AG09309 (cell line): Measurements from ENCODE around the gene PLXNA4.

ENCODE experiments used
- DNase-seq: peaks from one replicate; pipeline ENCODE4 v3.0.0-alpha.2; 2010; ENCODE audit warnings: low read depth
- H3K4me3 ChIP-seq: 2 replicates; pipeline ENCODE4 v1.5.1; 2011; ENCODE audit warnings: mild to moderate bottlenecking, low read depth, low read length, moderate library complexity; ENCODE audit not compliant: control insufficient read depth
- TF ChIP-seq, protein P1 (sequence below): IDR thresholded peaks from 2 replicates; pipeline ENCODE4 v1.5.1; 2011; ENCODE audit warnings: mild to moderate bottlenecking, low read depth, low read length, inconsistent platforms; ENCODE audit not compliant: insufficient read depth, control insufficient read depth; ENCODE audit errors: missing control alignments

PLXNA4 gene

DNA sequence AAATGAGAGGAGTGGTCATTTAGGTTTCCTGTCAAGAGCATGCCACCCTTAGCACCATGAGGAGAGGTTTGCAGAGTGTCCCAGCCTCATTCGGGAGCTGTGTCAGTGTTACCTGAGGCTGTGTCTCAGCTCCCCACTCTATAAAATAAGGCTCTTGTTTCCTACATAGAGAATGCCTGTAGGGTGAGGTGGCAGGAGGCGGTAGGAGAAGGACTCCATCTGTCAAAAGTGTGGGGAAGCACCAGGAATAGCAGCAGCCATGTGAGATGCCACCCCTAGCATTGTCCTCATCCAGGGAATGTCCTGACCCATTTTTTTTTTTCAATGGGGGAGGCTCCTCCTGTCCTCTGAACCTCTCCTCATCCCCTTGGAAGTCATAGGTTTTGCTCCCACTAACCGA lies 451.2 kb downstream of the PLXNA4 start:
- TF ChIP-seq, protein P1, sequence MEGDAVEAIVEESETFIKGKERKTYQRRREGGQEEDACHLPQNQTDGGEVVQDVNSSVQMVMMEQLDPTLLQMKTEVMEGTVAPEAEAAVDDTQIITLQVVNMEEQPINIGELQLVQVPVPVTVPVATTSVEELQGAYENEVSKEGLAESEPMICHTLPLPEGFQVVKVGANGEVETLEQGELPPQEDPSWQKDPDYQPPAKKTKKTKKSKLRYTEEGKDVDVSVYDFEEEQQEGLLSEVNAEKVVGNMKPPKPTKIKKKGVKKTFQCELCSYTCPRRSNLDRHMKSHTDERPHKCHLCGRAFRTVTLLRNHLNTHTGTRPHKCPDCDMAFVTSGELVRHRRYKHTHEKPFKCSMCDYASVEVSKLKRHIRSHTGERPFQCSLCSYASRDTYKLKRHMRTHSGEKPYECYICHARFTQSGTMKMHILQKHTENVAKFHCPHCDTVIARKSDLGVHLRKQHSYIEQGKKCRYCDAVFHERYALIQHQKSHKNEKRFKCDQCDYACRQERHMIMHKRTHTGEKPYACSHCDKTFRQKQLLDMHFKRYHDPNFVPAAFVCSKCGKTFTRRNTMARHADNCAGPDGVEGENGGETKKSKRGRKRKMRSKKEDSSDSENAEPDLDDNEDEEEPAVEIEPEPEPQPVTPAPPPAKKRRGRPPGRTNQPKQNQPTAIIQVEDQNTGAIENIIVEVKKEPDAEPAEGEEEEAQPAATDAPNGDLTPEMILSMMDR: no peak
- no peak overlapping the region for H3K4me3 ChIP-seq
- DNase-seq: no peak

DNA sequence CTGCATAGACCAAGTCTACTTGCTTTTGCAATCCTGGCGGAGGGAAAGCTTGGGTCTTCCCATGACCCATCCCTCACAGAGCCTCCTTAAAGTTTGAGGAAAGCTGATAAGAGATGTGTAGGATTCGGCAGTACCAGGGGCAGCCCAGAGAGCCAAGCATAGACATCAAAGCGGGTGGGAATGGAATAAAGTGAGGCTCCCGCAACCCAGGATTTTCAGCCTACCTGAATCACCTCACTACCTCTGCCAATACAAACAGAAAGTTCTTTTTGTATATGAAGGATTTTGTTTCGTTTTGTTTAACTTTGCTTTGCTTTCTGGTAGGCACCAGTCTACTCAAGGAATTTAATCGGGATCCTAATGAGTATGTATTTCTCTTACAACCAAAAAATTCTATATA lies 451.7 kb downstream of the PLXNA4 start:
- no peak for DNase-seq
- TF ChIP-seq, protein P1: no peak
- H3K4me3 ChIP-seq: no peak overlapping the region

DNA sequence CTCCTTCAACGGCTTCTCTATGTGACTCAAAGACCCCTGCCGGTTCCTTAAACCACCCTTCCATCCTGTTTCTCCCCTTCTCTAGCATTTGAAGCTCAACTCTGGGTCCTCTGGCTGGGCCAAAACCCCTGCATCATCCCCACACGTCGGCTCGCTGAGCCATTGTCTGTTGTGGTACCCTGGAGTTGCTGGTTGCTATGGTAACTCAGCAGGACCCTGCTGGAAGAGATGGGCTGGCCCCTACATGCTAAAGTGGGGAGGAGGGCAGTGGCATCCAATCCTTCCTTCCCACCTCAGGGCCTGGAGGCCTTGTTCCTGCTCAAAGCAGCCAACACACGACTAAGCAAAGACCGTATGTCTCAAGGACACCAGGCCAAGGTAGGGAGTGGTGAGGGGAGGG lies 452.5 kb downstream of the PLXNA4 start:
- TF ChIP-seq, protein P1: no peak
- H3K4me3 ChIP-seq: no peak overlapping the region

DNA sequence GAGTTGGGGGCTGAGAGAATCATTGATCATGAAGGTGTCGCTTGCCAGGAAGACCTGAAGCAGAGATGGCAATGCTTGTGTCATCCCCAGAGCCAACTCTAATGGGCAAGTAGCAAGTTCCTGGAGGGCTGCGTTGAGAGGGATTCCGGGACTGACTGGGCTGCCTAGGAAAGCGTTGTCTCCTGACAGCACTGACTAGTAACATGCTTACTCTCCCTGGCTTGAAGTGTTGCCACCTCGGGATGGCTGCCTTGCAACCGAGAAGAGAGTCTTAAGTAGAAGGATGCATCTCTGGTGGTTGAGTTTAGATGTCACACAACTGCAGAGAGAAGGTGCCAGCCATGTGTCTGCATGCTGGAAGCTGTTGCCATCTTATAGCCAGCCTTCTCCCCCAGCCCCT lies 453.4 kb downstream of the PLXNA4 start:
- TF ChIP-seq, protein P1: no peak
- no peak for DNase-seq

More for the DNA sequence above, 452.5 kb downstream of the PLXNA4 start:
- no peak for DNase-seq

DNA sequence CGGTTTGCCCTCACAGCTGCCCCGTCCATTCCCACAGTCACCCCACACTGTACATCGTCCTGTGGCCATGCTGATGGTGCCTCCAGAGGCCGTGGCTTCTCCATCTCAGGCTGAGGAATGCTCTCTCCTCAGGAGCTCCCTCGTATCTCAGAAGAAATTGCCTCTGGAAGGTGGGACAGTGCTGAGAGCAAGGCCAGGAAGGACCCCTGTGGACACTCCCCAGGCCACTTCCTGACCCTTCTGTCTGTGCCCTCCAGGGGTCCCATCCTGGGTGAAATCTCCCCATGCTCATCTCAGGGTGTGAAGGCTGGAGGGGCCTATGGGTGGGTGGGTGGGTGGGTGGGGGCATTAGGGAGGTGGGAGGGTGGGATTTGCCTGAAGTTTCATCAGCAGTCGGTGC lies 454.3 kb downstream of the PLXNA4 start:
- TF ChIP-seq, protein P1: no peak
- H3K4me3 ChIP-seq: no peak overlapping the region
- DNase-seq: no peak

More for the DNA sequence above, 453.4 kb downstream of the PLXNA4 start:
- no peak overlapping the region for H3K4me3 ChIP-seq

DNA sequence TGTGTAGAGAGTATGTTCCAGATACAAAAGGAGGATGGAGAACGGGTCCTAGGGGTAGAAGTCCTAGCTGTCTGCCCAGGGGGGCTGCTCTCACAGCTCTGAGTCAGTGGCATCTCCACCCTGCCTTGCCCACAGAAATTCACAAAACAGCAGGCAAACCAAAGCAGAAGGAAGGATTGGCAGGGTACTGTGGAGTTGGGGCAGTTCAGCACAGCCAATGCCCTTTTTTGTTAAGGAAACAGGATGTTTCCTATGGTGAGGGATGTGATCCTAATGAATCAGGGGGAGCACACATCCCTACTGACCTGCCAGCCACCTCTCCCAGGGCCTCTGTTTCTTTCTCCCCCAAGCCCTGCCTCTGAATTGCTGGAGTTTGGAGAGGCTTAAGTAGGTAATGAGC lies 457.6 kb downstream of the PLXNA4 start:
- DNase-seq: no peak
- H3K4me3 ChIP-seq: no peak overlapping the region
- TF ChIP-seq, protein P1: no peak

DNA sequence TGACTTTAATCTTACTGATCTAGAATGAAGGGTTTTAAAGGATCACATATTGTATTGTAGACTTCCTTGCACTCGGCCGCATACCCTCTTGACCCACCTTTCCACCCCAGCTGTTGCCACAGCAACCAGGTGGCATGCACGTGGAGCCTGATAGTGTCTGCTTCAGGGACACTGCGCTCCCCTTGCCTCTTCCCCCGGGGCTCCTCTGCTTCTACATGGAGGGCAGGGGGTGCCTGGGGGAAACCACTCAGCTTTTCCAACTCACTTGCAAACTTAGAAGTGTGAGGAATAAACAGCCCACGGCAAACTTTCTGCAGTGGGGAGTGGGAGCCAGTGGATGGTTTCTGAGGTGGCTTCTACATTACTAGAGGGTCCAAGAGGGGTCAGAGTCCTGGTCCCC lies 458.6 kb downstream of the PLXNA4 start:
- DNase-seq: no peak
- TF ChIP-seq, protein P1: no peak

More for the DNA sequence above, 458.6 kb downstream of the PLXNA4 start:
- no peak overlapping the region for H3K4me3 ChIP-seq
